Calu3 (cell line): ENCODE results near the gene KANSL3. TPM values are rescaled to one million over a fixed set of nuclear protein-coding genes. Genes with fewer than 3 reads are reported as not detected.

ENCODE experiments used
- BruUV-seq: library from RNA; stranded (reverse); fragments of 400-500 nt; replicated peaks from 2 replicates; lab custom pipeline; 2021; lab: Mats Ljungman, UMichigan
- CTCF ChIA-PET: fragments of 300-600 bp; sonication (Branson Sonifier 250); formaldehyde crosslinking; loops from one replicate; lab custom pipeline; 2022; ENCODE audit warnings: antibody characterized with exemption; lab: Charles Lee
- DNase-seq: peaks from one replicate; pipeline ENCODE4 v3.0.0; 2022
- H3K27ac Mint-ChIP-seq: one replicate; pipeline ENCODE4 v1.8.0; 2022; ENCODE audit warnings: mixed read lengths; ENCODE audit not compliant: unreplicated experiment
- H3K27me3 Mint-ChIP-seq: one replicate; pipeline ENCODE4 v1.8.0; 2022; ENCODE audit warnings: mixed read lengths; ENCODE audit not compliant: unreplicated experiment
- H3K36me3 Mint-ChIP-seq: one replicate; pipeline ENCODE4 v1.8.0; 2022; ENCODE audit warnings: mild to moderate bottlenecking, moderate library complexity, mixed read lengths; ENCODE audit not compliant: insufficient read depth, unreplicated experiment
- H3K4me1 Mint-ChIP-seq: one replicate; pipeline ENCODE4 v1.8.0; 2022; ENCODE audit warnings: mild to moderate bottlenecking, low read depth, mixed read lengths; ENCODE audit not compliant: unreplicated experiment
- H3K4me3 Mint-ChIP-seq: one replicate; pipeline ENCODE4 v1.8.0; 2022; ENCODE audit warnings: mild to moderate bottlenecking, low read depth, moderate library complexity, mixed read lengths; ENCODE audit not compliant: unreplicated experiment
- H3K9me3 Mint-ChIP-seq: one replicate; pipeline ENCODE4 v1.8.0; 2022; ENCODE audit warnings: low read depth, mixed read lengths; ENCODE audit not compliant: unreplicated experiment
- CTCF ChIP-seq: fragments of 200-600 bp; IDR thresholded peaks from one replicate; pipeline ENCODE4 v1.8.0; 2022; ENCODE audit warnings: antibody characterized with exemption; ENCODE audit not compliant: unreplicated experiment
- intact Hi-C: fragments of 100-400 bp; cut with micrococcal nuclease; formaldehyde crosslinking; loops from one replicate; pipeline ENCODE4 v1.10.0; 2022; ENCODE audit not compliant: unreplicated experiment
- total RNA-seq: library from RNA; stranded (reverse); gene quantifications from 2 replicates; pipeline ENCODE4 v1.2.3, GENCODE V29; 2022

The KANSL3 gene
- total RNA-seq, 1 experiment from 2014 or later = 39.6 TPM

- H3K4me3 Mint-ChIP-seq = no peak overlapping the region
- intact Hi-C loops = loop anchor here (10.0 kb wide), 1 partner anchor 262 kb away; the partner anchor contains the start of gene CNNM3
- H3K9me3 Mint-ChIP-seq = peaks cover 5% of the 10 kb centered on the region
- no peak overlapping the region for H3K27ac Mint-ChIP-seq
- CTCF ChIA-PET = no interaction called here
- H3K4me1 Mint-ChIP-seq = peaks cover 25% of the 10 kb centered on the region
- TF ChIP-seq CTCF = no peak
- no TSS peak for BruUV-seq
- H3K27me3 Mint-ChIP-seq = no peaks in the 10 kb centered on the region
- no peak for DNase-seq
- H3K36me3 Mint-ChIP-seq = peaks cover 36% of the 10 kb centered on the region
Observed at GRCh38 chr2:96552315-96553175, 85.6 kb downstream of the KANSL3 start.

GRCh38 chr2:96551605-96552314, 86.4 kb downstream of the KANSL3 start:
- DNase-seq = no peak
- Mint-ChIP-seq H3K27me3 (no peaks in the 10 kb centered on the region), H3K27ac (no peak overlapping the region), H3K36me3 (peaks cover 30% of the 10 kb centered on the region), H3K4me1 (peaks cover 18% of the 10 kb centered on the region), H3K4me3 (no peak overlapping the region), H3K9me3 (no peaks in the 10 kb centered on the region)
- CTCF ChIA-PET = interaction anchor here (0.5 kb wide), 1 partner anchor 216 kb away, joined by 6 read pairs; the partner anchor contains the start of gene NCAPH
- TF ChIP-seq CTCF = no peak
- no TSS peak for BruUV-seq
- intact Hi-C loops = loop anchor here (10.0 kb wide), 1 partner anchor 263 kb away; the partner anchor contains the start of gene CNNM3

- TF ChIP-seq CTCF = no peak
- H3K36me3 Mint-ChIP-seq = peaks cover 23% of the 10 kb centered on the region
- no peak for DNase-seq
- H3K4me1 Mint-ChIP-seq = peaks cover 12% of the 10 kb centered on the region
- H3K9me3 Mint-ChIP-seq = no peaks in the 10 kb centered on the region
- no peak overlapping the region for H3K4me3 Mint-ChIP-seq
- no peak overlapping the region for H3K27ac Mint-ChIP-seq
- BruUV-seq = no TSS peak
- H3K27me3 Mint-ChIP-seq = no peaks in the 10 kb centered on the region
- intact Hi-C loops = loop anchor here (10.0 kb wide), 1 partner anchor 264 kb away; the partner anchor contains the start of gene CNNM3
- CTCF ChIA-PET = interaction anchor here (0.5 to 1.3 kb wide), 7 partner anchors 9 to 306 kb away, joined by 3 to 25 read pairs (median 4); partner anchors contain the start of genes ANKRD39 and NCAPH
Observed at GRCh38 chr2:96550787-96551604, 87.1 kb downstream of the KANSL3 start.
